CD4-positive, CD25-positive, alpha-beta regulatory T cell (primary cell): ENCODE measurements around the gene ARHGAP8. TPM values are rescaled to one million over a fixed set of nuclear protein-coding genes. Genes with fewer than 3 reads are reported as not detected.
"Not testable (repeated sequence)": the region's sequence is repeated elsewhere in the genome, so short reads cannot be mapped to it uniquely, and the experiment has no call there.

Experiments
- ATAC-seq, 2 donors: fragments of 150-1000 bp; cut with Tn5 transposase; one replicate each; pipeline ENCODE4 v1.10.0; 2021; ENCODE audit warnings: low read depth in 2 of 2, moderate number of reproducible peaks in 2 of 2, moderate library complexity in 1 of 2
- DNase-seq, 3 donors: peaks; one replicate each; pipeline versions ENCODE4 v3.0.0 to v3.0.0-alpha.2; 2012 to 2022; ENCODE audit warnings: mixed read lengths in 1 of 3
- H3K27ac ChIP-seq: one replicate; pipeline ENCODE4 v1.7.0; 2013; ENCODE audit warnings: mild to moderate bottlenecking, low read length; ENCODE audit not compliant: insufficient read depth, poor library complexity, severe bottlenecking
- H3K27me3 ChIP-seq: one replicate; pipeline ENCODE4 v1.7.0; 2013; ENCODE audit warnings: low read length; ENCODE audit not compliant: control insufficient read depth, insufficient read depth
- H3K36me3 ChIP-seq: one replicate; pipeline ENCODE4 v1.7.0; 2013; ENCODE audit warnings: mild to moderate bottlenecking, low read length, moderate library complexity; ENCODE audit not compliant: control insufficient read depth, insufficient read depth
- H3K4me1 ChIP-seq: 2 replicates; pipeline ENCODE4 v1.7.0; 2013; ENCODE audit warnings: mild to moderate bottlenecking, low read length; ENCODE audit not compliant: insufficient read depth, control insufficient read depth, poor library complexity, severe bottlenecking
- H3K4me3 ChIP-seq: one replicate; pipeline ENCODE4 v1.7.0; 2013; ENCODE audit warnings: low read depth, mild to moderate bottlenecking, low read length, moderate library complexity
- H3K9me3 ChIP-seq, 2 experiments: 1 replicate in 1 of 2; 2 replicates in 1 of 2; pipeline ENCODE4 v1.7.0; 2013; ENCODE audit warnings: low read length in 2 of 2, mild to moderate bottlenecking in 1 of 2, moderate library complexity in 1 of 2; ENCODE audit not compliant: control insufficient read depth in 2 of 2
- H3K27ac Mint-ChIP-seq, 3 donors: one replicate each; pipeline ENCODE4 v1.8.0; 2020 to 2022; ENCODE audit warnings: mild to moderate bottlenecking in 3 of 3, mixed read lengths in 3 of 3, moderate library complexity in 2 of 3
- H3K27me3 Mint-ChIP-seq: one replicate; pipeline ENCODE4 v1.8.0; 2022; ENCODE audit warnings: mild to moderate bottlenecking, mixed read lengths
- H3K36me3 Mint-ChIP-seq: one replicate; pipeline ENCODE4 v1.8.0; 2020; ENCODE audit warnings: mixed read lengths
- H3K4me1 Mint-ChIP-seq, 4 donors: one replicate each; pipeline ENCODE4 v1.8.0; 2020 to 2022; ENCODE audit warnings: mixed read lengths in 4 of 4, mild to moderate bottlenecking in 1 of 4
- H3K4me3 Mint-ChIP-seq, 4 donors: one replicate each; pipeline ENCODE4 v1.8.0; 2020 to 2022; ENCODE audit warnings: mild to moderate bottlenecking in 4 of 4, mixed read lengths in 4 of 4, moderate library complexity in 3 of 4
- H3K9me3 Mint-ChIP-seq, 7 donors: one replicate each; pipeline ENCODE4 v1.8.0; 2020 to 2022; ENCODE audit warnings: mixed read lengths in 7 of 7, mild to moderate bottlenecking in 3 of 7, moderate library complexity in 2 of 7
- polyA plus RNA-seq, 4 donors: library from polyadenylated mRNA; unstranded; fragments of 300-500 nt; fragmentation: Illumina TruSeq; gene quantifications; one replicate each; pipeline ENCODE4 v1.2.3, GENCODE V29; 2021
- total RNA-seq: library from RNA; stranded (reverse); gene quantifications from one replicate; pipeline ENCODE4 v1.2.3, GENCODE V29; 2022

Gene ARHGAP8
- total and polyA plus RNA-seq, 5 donors from 2014 or later, result 0.18 to 2.6 (median 0.51) TPM; not detected in 1

- no peaks in the 10 kb centered on the region for H3K4me1 ChIP-seq
- H3K27ac ChIP-seq, result no peak overlapping the region
- Mint-ChIP-seq H3K36me3 (no peaks in the 10 kb centered on the region), H3K27ac (no peak overlapping the region), H3K4me3 (no peak overlapping the region), H3K4me1 (no peaks in the 10 kb centered on the region), H3K27me3 (peaks cover 12% of the 10 kb centered on the region), H3K9me3 (peaks cover 0 to 7% (median 2%) of the 10 kb centered on the region in 7 donors)
- H3K4me3 ChIP-seq, result no peak overlapping the region
- ATAC-seq, result no peak
- H3K27me3 ChIP-seq, result no peaks in the 10 kb centered on the region
- no peaks in the 10 kb centered on the region for H3K36me3 ChIP-seq
- DNase-seq, result peak in 1 of 3 donors; percentile 2
- H3K9me3 ChIP-seq, result peaks cover 9 to 14% of the 10 kb centered on the region in 2 experiments
Measured at GRCh38 chr22:44901301-44901700, 148.9 kb downstream of the ARHGAP8 start.

GRCh38 chr22:44903164-44903563, 150.8 kb downstream of the ARHGAP8 start:
- not testable (repeated sequence) for H3K27me3 ChIP-seq
- H3K27me3 Mint-ChIP-seq, result peaks cover 12% of the 10 kb centered on the region

GRCh38 chr22:44904492-44905152, 152.2 kb downstream of the ARHGAP8 start:
- H3K9me3 ChIP-seq, result peaks cover 9 to 14% of the 10 kb centered on the region in 2 experiments
- not testable (repeated sequence) for DNase-seq, H3K27ac Mint-ChIP-seq, H3K27me3 ChIP-seq, H3K4me3 Mint-ChIP-seq, ATAC-seq, H3K27ac ChIP-seq, H3K36me3 ChIP-seq, H3K4me1 ChIP-seq, H3K4me3 ChIP-seq, H3K36me3 Mint-ChIP-seq, H3K9me3 Mint-ChIP-seq, H3K4me1 Mint-ChIP-seq
- peaks cover 12% of the 10 kb centered on the region for H3K27me3 Mint-ChIP-seq

More at GRCh38 chr22:44903164-44903563, 150.8 kb downstream of the ARHGAP8 start:
- H3K36me3 ChIP-seq, H3K27ac Mint-ChIP-seq, DNase-seq, ATAC-seq, H3K4me3 ChIP-seq, H3K27ac ChIP-seq, H3K9me3 Mint-ChIP-seq, H3K4me1 Mint-ChIP-seq, H3K36me3 Mint-ChIP-seq, H3K4me1 ChIP-seq, H3K4me3 Mint-ChIP-seq: not testable (repeated sequence)
- peaks cover 9 to 14% of the 10 kb centered on the region in 2 experiments for H3K9me3 ChIP-seq

- H3K27me3 ChIP-seq, result no peaks in the 10 kb centered on the region
- H3K9me3 ChIP-seq, result peaks cover 6 to 7% of the 10 kb centered on the region in 2 experiments
- H3K36me3 Mint-ChIP-seq, result no peaks in the 10 kb centered on the region
- no peak for ATAC-seq
- no peaks in the 10 kb centered on the region for H3K4me1 Mint-ChIP-seq
- H3K4me3 ChIP-seq, result no peak overlapping the region
- H3K4me3 Mint-ChIP-seq, result no peak overlapping the region
- no peak overlapping the region for H3K27ac Mint-ChIP-seq
- H3K9me3 Mint-ChIP-seq, result peaks cover 0 to 10% (median 5%) of the 10 kb centered on the region in 7 donors
- H3K36me3 ChIP-seq, result no peaks in the 10 kb centered on the region
- no peak overlapping the region for H3K27ac ChIP-seq
- DNase-seq, result no peak
- H3K4me1 ChIP-seq, result no peaks in the 10 kb centered on the region
- H3K27me3 Mint-ChIP-seq, result peaks cover 8% of the 10 kb centered on the region
Measured at GRCh38 chr22:44906248-44906936, 154.0 kb downstream of the ARHGAP8 start.

GRCh38 chr22:44906999-44907644, 154.7 kb downstream of the ARHGAP8 start:
- Histone ChIP-seq H3K27ac (no peak overlapping the region), H3K9me3 (peaks cover 0 to 2% of the 10 kb centered on the region in 2 experiments), H3K4me3 (no peak overlapping the region), H3K4me1 (no peaks in the 10 kb centered on the region), H3K36me3 (no peaks in the 10 kb centered on the region), H3K27me3 (no peaks in the 10 kb centered on the region)
- Mint-ChIP-seq H3K4me1 (no peaks in the 10 kb centered on the region), H3K4me3 (no peak overlapping the region), H3K27ac (no peak overlapping the region), H3K9me3 (peaks cover 0 to 11% (median 5%) of the 10 kb centered on the region in 7 donors), H3K36me3 (no peaks in the 10 kb centered on the region), H3K27me3 (peaks cover 8% of the 10 kb centered on the region)
- DNase-seq, result no peak
- no peak for ATAC-seq

GRCh38 chr22:44907765-44908737, 155.7 kb downstream of the ARHGAP8 start:
- no peak overlapping the region for H3K4me3 Mint-ChIP-seq
- Histone ChIP-seq H3K27me3 (no peaks in the 10 kb centered on the region), H3K27ac (no peak overlapping the region), H3K4me3 (no peak overlapping the region), H3K9me3 (no peaks in the 10 kb centered on the region), H3K36me3 (no peaks in the 10 kb centered on the region), H3K4me1 (no peaks in the 10 kb centered on the region)
- ATAC-seq, result no peak
- H3K27ac Mint-ChIP-seq, result no peak overlapping the region
- H3K36me3 Mint-ChIP-seq, result no peaks in the 10 kb centered on the region
- no peaks in the 10 kb centered on the region for H3K27me3 Mint-ChIP-seq
- peaks cover 0 to 11% (median 4%) of the 10 kb centered on the region in 7 donors for H3K9me3 Mint-ChIP-seq
- DNase-seq, result no peak
- no peaks in the 10 kb centered on the region for H3K4me1 Mint-ChIP-seq

- no peak for DNase-seq
- Mint-ChIP-seq H3K4me3 (no peak overlapping the region), H3K36me3 (no peaks in the 10 kb centered on the region), H3K4me1 (no peaks in the 10 kb centered on the region), H3K27me3 (no peaks in the 10 kb centered on the region), H3K27ac (no peak overlapping the region), H3K9me3 (peaks cover 0 to 11% (median 4%) of the 10 kb centered on the region in 7 donors)
- Histone ChIP-seq H3K4me3 (no peak overlapping the region), H3K4me1 (no peaks in the 10 kb centered on the region), H3K27me3 (no peaks in the 10 kb centered on the region), H3K36me3 (no peaks in the 10 kb centered on the region), H3K27ac (no peak overlapping the region), H3K9me3 (no peaks in the 10 kb centered on the region)
- no peak for ATAC-seq
Measured at GRCh38 chr22:44909241-44909640, 156.9 kb downstream of the ARHGAP8 start.
